Inflammatory macrophage (primary cell): ENCODE measurements around the gene RIOK3.
"Not testable (repeated sequence)": the region's sequence is repeated elsewhere in the genome, so short reads cannot be mapped to it uniquely, and the experiment has no call there.

Experiments
- DNase-seq, 2 donors: peaks; one replicate each; pipeline ENCODE4 v3.0.0-alpha.2; 2020 to 2022

RIOK3 gene

GRCh38 chr18:23452347-23452727 lies 750 bp upstream of the RIOK3 start:
- DNase-seq = no peak

- DNase-seq = peak in 1 of 2 donors; percentile 32
Measured at GRCh38 chr18:23453680-23454058, 582 bp downstream of the RIOK3 start.

GRCh38 chr18:23456835-23457234 lies 3.7 kb downstream of the RIOK3 start:
- DNase-seq = no peak

GRCh38 chr18:23458830-23459529 lies 5.9 kb downstream of the RIOK3 start:
- no peak for DNase-seq

GRCh38 chr18:23459530-23459921 lies 6.4 kb downstream of the RIOK3 start:
- DNase-seq = no peak

GRCh38 chr18:23460285-23461273 lies 7.5 kb downstream of the RIOK3 start:
- no peak for DNase-seq

- DNase-seq = peak in 1 of 2 donors; percentile 5
Measured at GRCh38 chr18:23462876-23463275, 9.8 kb downstream of the RIOK3 start.

- DNase-seq = no peak
Measured at GRCh38 chr18:23468753-23469459, 15.8 kb downstream of the RIOK3 start.

GRCh38 chr18:23470620-23471387 lies 17.7 kb downstream of the RIOK3 start:
- DNase-seq = no peak

- no peak for DNase-seq
Measured at GRCh38 chr18:23471486-23471885, 18.4 kb downstream of the RIOK3 start.

- DNase-seq = peak; percentile 54 to 84
Measured at GRCh38 chr18:23479829-23480505, 26.9 kb downstream of the RIOK3 start.

- no peak for DNase-seq
Measured at GRCh38 chr18:23484561-23485182, 31.6 kb downstream of the RIOK3 start.

GRCh38 chr18:23485386-23485785 lies 32.3 kb downstream of the RIOK3 start:
- no peak for DNase-seq

- peak; percentile 35 to 51 for DNase-seq
Measured at GRCh38 chr18:23487738-23488570, 34.9 kb downstream of the RIOK3 start.

- DNase-seq = not testable (repeated sequence)
Measured at GRCh38 chr18:23489586-23489985, 36.5 kb downstream of the RIOK3 start.

- no peak for DNase-seq
Measured at GRCh38 chr18:23493654-23494053, 40.6 kb downstream of the RIOK3 start.

- DNase-seq = no peak
Measured at GRCh38 chr18:23494992-23495391, 41.9 kb downstream of the RIOK3 start.

GRCh38 chr18:23495723-23496440 lies 42.8 kb downstream of the RIOK3 start:
- no peak for DNase-seq

GRCh38 chr18:23498117-23498516 lies 45.0 kb downstream of the RIOK3 start:
- DNase-seq = no peak

GRCh38 chr18:23498877-23499276 lies 45.8 kb downstream of the RIOK3 start:
- peak; percentile 54 to 73 for DNase-seq
